Nephron progenitor cell (in vitro differentiated cells): Measurements from ENCODE around the gene SRD5A2.

Source experiments
- DNase-seq: peaks from one replicate; pipeline ENCODE4 v3.0.0; 2021
- H3K27ac Mint-ChIP-seq: 2 replicates; pipeline ENCODE4 v1.8.0; 2021; ENCODE audit warnings: mild to moderate bottlenecking, moderate library complexity, mixed read lengths
- H3K27me3 Mint-ChIP-seq: 2 replicates; pipeline ENCODE4 v1.8.0; 2021; ENCODE audit warnings: mild to moderate bottlenecking, low read depth, mixed read lengths; ENCODE audit not compliant: poor library complexity
- H3K36me3 Mint-ChIP-seq: 2 replicates; pipeline ENCODE4 v1.8.0; 2021; ENCODE audit warnings: low read depth, mixed read lengths
- H3K4me1 Mint-ChIP-seq: 2 replicates; pipeline ENCODE4 v1.8.0; 2021; ENCODE audit warnings: mixed read lengths
- H3K4me3 Mint-ChIP-seq: 2 replicates; pipeline ENCODE4 v1.8.0; 2021; ENCODE audit warnings: mild to moderate bottlenecking, moderate library complexity, mixed read lengths
- H3K9me3 Mint-ChIP-seq: 2 replicates; pipeline ENCODE4 v1.8.0; 2021; ENCODE audit warnings: mild to moderate bottlenecking, moderate library complexity, mixed read lengths
- CTCF ChIP-seq: fragments of 200-600 bp; sonication (generic); IDR thresholded peaks from 2 replicates; pipeline ENCODE4 v1.5.0; 2021; ENCODE audit warnings: antibody characterized with exemption

The SRD5A2 gene

GRCh38 chr2:31547485-31547884 is 33.3 kb downstream of the SRD5A2 start:
- Mint-ChIP-seq H3K27ac (no peak overlapping the region), H3K4me1 (no peaks in the 10 kb centered on the region), H3K9me3 (peaks cover 24% of the 10 kb centered on the region), H3K27me3 (no peaks in the 10 kb centered on the region), H3K36me3 (no peaks in the 10 kb centered on the region), H3K4me3 (no peak overlapping the region)
- DNase-seq: no peak
- no peak for TF ChIP-seq CTCF

- peaks cover 21% of the 10 kb centered on the region for H3K9me3 Mint-ChIP-seq
These were observed 38.9 kb downstream of the SRD5A2 start for GRCh38 chr2:31541853-31542252.

GRCh38 chr2:31539505-31539904 is 41.2 kb downstream of the SRD5A2 start:
- peaks cover 13% of the 10 kb centered on the region for H3K9me3 Mint-ChIP-seq
- no peak overlapping the region for H3K4me3 Mint-ChIP-seq
- peaks cover 4% of the 10 kb centered on the region for H3K27me3 Mint-ChIP-seq
- no peak for DNase-seq
- H3K36me3 Mint-ChIP-seq: no peaks in the 10 kb centered on the region
- no peak overlapping the region for H3K27ac Mint-ChIP-seq
- no peaks in the 10 kb centered on the region for H3K4me1 Mint-ChIP-seq
- TF ChIP-seq CTCF: no peak

More at GRCh38 chr2:31541853-31542252, 38.9 kb downstream of the SRD5A2 start:
- Mint-ChIP-seq H3K27me3 (no peaks in the 10 kb centered on the region), H3K4me3 (no peak overlapping the region), H3K27ac (no peak overlapping the region), H3K4me1 (no peaks in the 10 kb centered on the region), H3K36me3 (no peaks in the 10 kb centered on the region)
- no peak for TF ChIP-seq CTCF
- DNase-seq: no peak

DNA sequence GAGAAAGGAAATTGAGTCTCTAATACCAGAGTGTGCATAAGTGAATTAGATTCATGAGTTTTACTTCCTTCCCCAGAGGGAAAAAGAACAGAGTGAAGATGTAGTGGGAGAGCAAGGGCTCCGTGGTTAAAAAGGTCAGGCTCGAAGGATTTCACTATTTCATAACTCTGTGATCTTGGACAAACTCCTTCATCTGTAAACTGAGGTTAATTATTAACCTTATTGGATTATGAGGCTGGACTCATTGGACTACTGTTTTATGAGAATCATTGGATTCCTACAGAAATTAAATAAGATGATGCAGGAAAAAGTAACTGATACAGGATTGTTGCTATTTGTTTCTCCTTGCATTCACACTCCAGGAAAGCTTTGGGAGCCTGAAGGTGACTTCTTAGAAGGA is 45.0 kb downstream of the SRD5A2 start:
- H3K36me3 Mint-ChIP-seq: no peaks in the 10 kb centered on the region
- DNase-seq: no peak
- H3K27me3 Mint-ChIP-seq: peaks cover 12% of the 10 kb centered on the region
- H3K9me3 Mint-ChIP-seq: no peaks in the 10 kb centered on the region
- no peak overlapping the region for H3K27ac Mint-ChIP-seq
- no peak for TF ChIP-seq CTCF
- no peak overlapping the region for H3K4me3 Mint-ChIP-seq
- H3K4me1 Mint-ChIP-seq: no peaks in the 10 kb centered on the region

- DNase-seq: no peak
- H3K36me3 Mint-ChIP-seq: no peaks in the 10 kb centered on the region
- no peak for TF ChIP-seq CTCF
- H3K4me3 Mint-ChIP-seq: no peak overlapping the region
- H3K4me1 Mint-ChIP-seq: no peaks in the 10 kb centered on the region
- no peaks in the 10 kb centered on the region for H3K9me3 Mint-ChIP-seq
- no peak overlapping the region for H3K27ac Mint-ChIP-seq
- H3K27me3 Mint-ChIP-seq: peaks cover 14% of the 10 kb centered on the region
These were observed 46.1 kb downstream of the SRD5A2 start for GRCh38 chr2:31534636-31535035.

GRCh38 chr2:31533036-31533435 is 47.7 kb downstream of the SRD5A2 start:
- no peak for TF ChIP-seq CTCF
- H3K4me3 Mint-ChIP-seq: no peak overlapping the region
- no peaks in the 10 kb centered on the region for H3K4me1 Mint-ChIP-seq
- no peaks in the 10 kb centered on the region for H3K9me3 Mint-ChIP-seq
- no peaks in the 10 kb centered on the region for H3K36me3 Mint-ChIP-seq
- H3K27me3 Mint-ChIP-seq: peaks cover 15% of the 10 kb centered on the region
- H3K27ac Mint-ChIP-seq: no peak overlapping the region
- no peak for DNase-seq
